ENCODE data around the gene IL21R.
"Not testable (repeated sequence)": the region's sequence is repeated elsewhere in the genome, so short reads cannot be mapped to it uniquely, and the experiment has no call there.

Gene IL21R

GRCh38 chr16:27381974-27382855 lies 19.8 kb upstream of the IL21R start:
- Mint-ChIP-seq H3K27me3 (no peaks in the 10 kb centered on the region), H3K4me1 (ENCODE audit: low read depth) (peaks cover 97% of the 10 kb centered on the region), H3K27ac (peak overlapping the region; percentile 97), H3K4me3 (peak overlapping the region; percentile 14), H3K36me3 (ENCODE audit: low read depth) (peaks cover 12% of the 10 kb centered on the region), H3K9me3 (no peaks in the 10 kb centered on the region)
- intact Hi-C loops (cut with micrococcal nuclease) = no loop called here

- Mint-ChIP-seq H3K27ac (peak overlapping the region; percentile 97), H3K36me3 (ENCODE audit: low read depth) (peaks cover 12% of the 10 kb centered on the region), H3K4me3 (peak overlapping the region; percentile 76), H3K4me1 (ENCODE audit: low read depth) (peaks cover 90% of the 10 kb centered on the region), H3K27me3 (no peaks in the 10 kb centered on the region), H3K9me3 (no peaks in the 10 kb centered on the region)
- intact Hi-C loops (cut with micrococcal nuclease) = loop anchor here (1.0 kb wide), 1 partner anchor 8 kb away; no protein-coding TSS in a partner anchor
These were observed 18.3 kb upstream of the IL21R start for GRCh38 chr16:27383556-27384243.

GRCh38 chr16:27384425-27384824 lies 17.5 kb upstream of the IL21R start:
- H3K36me3 Mint-ChIP-seq (ENCODE audit: low read depth) = peaks cover 12% of the 10 kb centered on the region
- H3K4me1 Mint-ChIP-seq (ENCODE audit: low read depth) = peaks cover 90% of the 10 kb centered on the region
- peaks cover 5% of the 10 kb centered on the region for H3K9me3 Mint-ChIP-seq
- H3K4me3 Mint-ChIP-seq = peak overlapping the region; percentile 76
- peak overlapping the region; percentile 97 for H3K27ac Mint-ChIP-seq
- intact Hi-C loops (cut with micrococcal nuclease) = no loop called here
- H3K27me3 Mint-ChIP-seq = no peaks in the 10 kb centered on the region

- peaks cover 8% of the 10 kb centered on the region for H3K9me3 Mint-ChIP-seq
- intact Hi-C loops (cut with micrococcal nuclease) = no loop called here
- H3K36me3 Mint-ChIP-seq (ENCODE audit: low read depth) = peaks cover 12% of the 10 kb centered on the region
- peaks cover 84% of the 10 kb centered on the region for H3K4me1 Mint-ChIP-seq (ENCODE audit: low read depth)
- H3K27me3 Mint-ChIP-seq = no peaks in the 10 kb centered on the region
- H3K27ac Mint-ChIP-seq = peak overlapping the region; percentile 97
- H3K4me3 Mint-ChIP-seq = no peak overlapping the region
These were observed 16.6 kb upstream of the IL21R start for GRCh38 chr16:27385398-27385797.

- Mint-ChIP-seq H3K36me3 (ENCODE audit: low read depth) (peaks cover 12% of the 10 kb centered on the region), H3K9me3 (peaks cover 12% of the 10 kb centered on the region), H3K27ac (peak overlapping the region; percentile 60), H3K4me3 (no peak overlapping the region), H3K4me1 (ENCODE audit: low read depth) (peaks cover 78% of the 10 kb centered on the region), H3K27me3 (no peaks in the 10 kb centered on the region)
- intact Hi-C loops (cut with micrococcal nuclease) = no loop called here
These were observed 15.3 kb upstream of the IL21R start for GRCh38 chr16:27386674-27387073.

- intact Hi-C loops (cut with micrococcal nuclease) = no loop called here
- Mint-ChIP-seq H3K27me3 (no peaks in the 10 kb centered on the region), H3K36me3 (ENCODE audit: low read depth) (peaks cover 22% of the 10 kb centered on the region), H3K4me1 (ENCODE audit: low read depth) (peaks cover 68% of the 10 kb centered on the region), H3K27ac (no peak overlapping the region), H3K4me3 (no peak overlapping the region), H3K9me3 (peaks cover 22% of the 10 kb centered on the region)
These were observed 14.2 kb upstream of the IL21R start for GRCh38 chr16:27387724-27388123.

GRCh38 chr16:27389272-27389961 lies 12.6 kb upstream of the IL21R start:
- peak overlapping the region; percentile 4 for H3K4me3 Mint-ChIP-seq
- H3K27ac Mint-ChIP-seq = peak overlapping the region; percentile 78
- H3K4me1 Mint-ChIP-seq (ENCODE audit: low read depth) = peaks cover 57% of the 10 kb centered on the region
- H3K27me3 Mint-ChIP-seq = no peaks in the 10 kb centered on the region
- intact Hi-C loops (cut with micrococcal nuclease) = no loop called here
- H3K9me3 Mint-ChIP-seq = peaks cover 36% of the 10 kb centered on the region
- H3K36me3 Mint-ChIP-seq (ENCODE audit: low read depth) = peaks cover 22% of the 10 kb centered on the region

GRCh38 chr16:27390151-27390550 lies 11.8 kb upstream of the IL21R start:
- H3K27ac Mint-ChIP-seq = no peak overlapping the region
- H3K9me3 Mint-ChIP-seq = peaks cover 44% of the 10 kb centered on the region
- H3K4me1 Mint-ChIP-seq (ENCODE audit: low read depth) = peaks cover 55% of the 10 kb centered on the region
- H3K36me3 Mint-ChIP-seq (ENCODE audit: low read depth) = peaks cover 25% of the 10 kb centered on the region
- intact Hi-C loops (cut with micrococcal nuclease) = no loop called here
- H3K4me3 Mint-ChIP-seq = no peak overlapping the region
- no peaks in the 10 kb centered on the region for H3K27me3 Mint-ChIP-seq

GRCh38 chr16:27392671-27393070 lies 9.3 kb upstream of the IL21R start:
- peaks cover 51% of the 10 kb centered on the region for H3K9me3 Mint-ChIP-seq
- H3K36me3 Mint-ChIP-seq (ENCODE audit: low read depth) = peaks cover 18% of the 10 kb centered on the region
- H3K4me1 Mint-ChIP-seq (ENCODE audit: low read depth) = peaks cover 37% of the 10 kb centered on the region
- H3K4me3 Mint-ChIP-seq = no peak overlapping the region
- H3K27me3 Mint-ChIP-seq = no peaks in the 10 kb centered on the region
- no peak overlapping the region for H3K27ac Mint-ChIP-seq
- intact Hi-C loops (cut with micrococcal nuclease) = no loop called here

- H3K4me1 Mint-ChIP-seq (ENCODE audit: low read depth) = peaks cover 33% of the 10 kb centered on the region
- H3K27ac Mint-ChIP-seq = peak overlapping the region; percentile 51
- H3K9me3 Mint-ChIP-seq = peaks cover 45% of the 10 kb centered on the region
- no peaks in the 10 kb centered on the region for H3K27me3 Mint-ChIP-seq
- no peak overlapping the region for H3K4me3 Mint-ChIP-seq
- peaks cover 18% of the 10 kb centered on the region for H3K36me3 Mint-ChIP-seq (ENCODE audit: low read depth)
- intact Hi-C loops (cut with micrococcal nuclease) = no loop called here
These were observed 7.5 kb upstream of the IL21R start for GRCh38 chr16:27394516-27394915.

GRCh38 chr16:27398341-27398893 lies 3.6 kb upstream of the IL21R start:
- peak overlapping the region; percentile 63 for H3K27ac Mint-ChIP-seq
- H3K4me3 Mint-ChIP-seq; intact Hi-C loops (cut with micrococcal nuclease); H3K27me3 Mint-ChIP-seq: not testable (repeated sequence)
- peaks cover 61% of the 10 kb centered on the region for H3K4me1 Mint-ChIP-seq (ENCODE audit: low read depth)
- peaks cover 22% of the 10 kb centered on the region for H3K36me3 Mint-ChIP-seq (ENCODE audit: low read depth)
- peaks cover 22% of the 10 kb centered on the region for H3K9me3 Mint-ChIP-seq

- H3K36me3 Mint-ChIP-seq (ENCODE audit: low read depth) = peaks cover 29% of the 10 kb centered on the region
- H3K27ac Mint-ChIP-seq = peak overlapping the region; percentile 63
- intact Hi-C loops (cut with micrococcal nuclease) = no loop called here
- H3K9me3 Mint-ChIP-seq = peaks cover 17% of the 10 kb centered on the region
- peaks cover 65% of the 10 kb centered on the region for H3K4me1 Mint-ChIP-seq (ENCODE audit: low read depth)
- no peak overlapping the region for H3K4me3 Mint-ChIP-seq
- H3K27me3 Mint-ChIP-seq = peaks cover 2% of the 10 kb centered on the region
These were observed 2.8 kb upstream of the IL21R start for GRCh38 chr16:27398894-27399853.

- H3K9me3 Mint-ChIP-seq = peaks cover 9% of the 10 kb centered on the region
- H3K4me3 Mint-ChIP-seq = no peak overlapping the region
- peaks cover 2% of the 10 kb centered on the region for H3K27me3 Mint-ChIP-seq
- H3K36me3 Mint-ChIP-seq (ENCODE audit: low read depth) = peaks cover 29% of the 10 kb centered on the region
- intact Hi-C loops (cut with micrococcal nuclease) = no loop called here
- H3K4me1 Mint-ChIP-seq (ENCODE audit: low read depth) = peaks cover 66% of the 10 kb centered on the region
- H3K27ac Mint-ChIP-seq = peak overlapping the region; percentile 89
These were observed 2.0 kb upstream of the IL21R start for GRCh38 chr16:27399969-27400368.

Data from dendritic cell treated with granulocyte-macrophage colony-stimulating factor and Interleukin-4, amounts not matched to agents 40 ng/mL and 50 ng/mL, for 4 days (primary cell).